ENCODE data around the gene CDC42SE2.

The CDC42SE2 gene

DNA sequence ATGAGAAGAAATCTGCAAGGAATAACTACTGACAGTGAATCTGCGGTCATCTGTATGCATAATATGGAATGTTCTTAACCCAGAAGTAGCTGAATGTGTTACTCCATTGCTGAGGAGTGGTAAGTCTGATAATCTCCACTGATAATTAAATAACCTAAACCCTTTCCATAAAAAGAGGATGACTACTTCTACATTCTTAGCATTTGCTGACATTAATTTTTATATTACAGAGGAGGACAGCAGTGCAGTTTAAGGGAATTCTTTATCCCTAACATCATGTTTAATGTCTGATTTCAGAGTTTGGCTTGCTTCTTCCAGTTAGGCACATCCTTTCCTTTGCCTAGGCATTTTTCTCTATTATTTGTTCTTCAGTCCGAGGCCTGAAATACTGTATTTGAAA is 52.2 kb downstream of the CDC42SE2 start:
- no peak overlapping the region for H3K4me3 ChIP-seq (ENCODE audit: low read depth, low read length)
- DNase-seq (ENCODE audit: low read depth) = no peak
- no peak for TF ChIP-seq CTCF (IDR thresholded peaks at IDR 0.05; ENCODE audit: low read depth, low read length, missing control alignments)

DNA sequence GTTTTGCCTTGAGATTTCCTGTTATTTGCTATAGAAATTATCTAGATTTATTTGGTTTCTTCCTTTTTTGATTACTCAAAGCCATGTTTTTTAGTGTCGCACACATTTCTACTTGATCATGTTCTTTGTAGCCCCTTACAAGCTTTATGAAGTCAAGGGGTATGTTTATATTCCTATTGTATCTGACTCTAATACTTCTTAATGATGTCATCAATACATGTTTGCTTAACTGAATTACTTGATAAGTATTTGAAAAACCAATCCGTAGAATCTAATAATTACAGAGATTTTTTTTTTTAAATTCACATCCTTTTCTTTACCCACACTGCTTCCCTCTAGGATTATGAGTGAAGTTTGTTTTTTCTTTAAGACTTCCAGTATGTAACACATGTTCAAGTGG is 53.0 kb downstream of the CDC42SE2 start:
- TF ChIP-seq CTCF (IDR thresholded peaks at IDR 0.05; ENCODE audit: low read depth, low read length, missing control alignments) = no peak
- H3K4me3 ChIP-seq (ENCODE audit: low read depth, low read length) = no peak overlapping the region
- DNase-seq (ENCODE audit: low read depth) = no peak

DNA sequence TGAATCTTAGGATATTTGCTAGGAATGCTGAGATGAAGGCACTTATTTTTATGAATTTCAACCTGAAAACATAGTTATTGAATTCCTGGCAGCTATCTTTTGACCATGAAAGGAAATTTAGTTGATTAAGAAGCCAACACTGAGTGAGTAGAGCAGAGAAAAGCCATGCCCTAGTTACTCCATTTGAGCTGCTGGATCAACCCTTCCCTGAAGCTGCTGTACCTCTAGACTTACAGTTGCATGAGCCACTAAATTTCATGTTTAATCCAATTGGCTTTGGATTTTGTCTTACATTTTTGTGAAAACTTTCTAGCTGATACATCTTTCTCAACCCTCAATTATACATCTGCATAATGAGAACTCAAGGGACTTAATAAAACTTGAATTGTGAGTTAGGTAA is 54.6 kb downstream of the CDC42SE2 start:
- H3K4me3 ChIP-seq (ENCODE audit: low read depth, low read length) = no peak overlapping the region
- no peak for TF ChIP-seq CTCF (IDR thresholded peaks at IDR 0.05; ENCODE audit: low read depth, low read length, missing control alignments)
- DNase-seq (ENCODE audit: low read depth) = no peak

DNA sequence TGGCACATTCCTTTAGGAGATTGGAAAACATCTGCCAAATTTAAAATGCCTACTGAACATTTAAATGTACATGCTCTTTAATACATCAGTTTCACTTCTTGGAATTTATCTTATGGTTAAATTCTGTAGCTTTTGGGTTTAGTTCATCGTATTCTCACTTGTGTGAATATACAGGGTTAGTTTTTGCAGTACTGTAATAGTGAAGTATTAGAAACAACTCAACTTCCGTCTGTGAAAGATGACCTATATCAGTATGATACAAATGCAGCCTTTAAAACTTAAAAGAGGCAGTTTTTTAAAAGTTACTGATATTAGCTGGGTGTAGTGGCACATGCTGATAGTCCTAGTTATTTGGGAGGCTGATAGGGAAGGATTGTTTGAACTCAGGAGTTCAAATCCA is 57.2 kb downstream of the CDC42SE2 start:
- no peak for TF ChIP-seq CTCF (IDR thresholded peaks at IDR 0.05; ENCODE audit: low read depth, low read length, missing control alignments)
- DNase-seq (ENCODE audit: low read depth) = no peak
- no peak overlapping the region for H3K4me3 ChIP-seq (ENCODE audit: low read depth, low read length)

- H3K4me3 ChIP-seq (ENCODE audit: low read depth, low read length) = no peak overlapping the region
- TF ChIP-seq CTCF (IDR thresholded peaks at IDR 0.05; ENCODE audit: low read depth, low read length, missing control alignments) = no peak
- DNase-seq (ENCODE audit: low read depth) = no peak
Measured at GRCh38 chr5:131322926-131323325, 59.1 kb downstream of the CDC42SE2 start.

GRCh38 chr5:131323378-131323777 is 59.5 kb downstream of the CDC42SE2 start:
- DNase-seq (ENCODE audit: low read depth) = no peak

More at GRCh38 chr5:131323378-131323777, 59.5 kb downstream of the CDC42SE2 start:
- no peak for TF ChIP-seq CTCF (IDR thresholded peaks at IDR 0.05; ENCODE audit: low read depth, low read length, missing control alignments)
- no peak overlapping the region for H3K4me3 ChIP-seq (ENCODE audit: low read depth, low read length)
